ENCODE data around the gene NEUROG2. TPM values are rescaled to one million over a fixed set of nuclear protein-coding genes. Genes with fewer than 3 reads are reported as not detected.

NEUROG2 gene
- total RNA-seq, 1 donor from 2014 or later = 1.2 TPM

DNA sequence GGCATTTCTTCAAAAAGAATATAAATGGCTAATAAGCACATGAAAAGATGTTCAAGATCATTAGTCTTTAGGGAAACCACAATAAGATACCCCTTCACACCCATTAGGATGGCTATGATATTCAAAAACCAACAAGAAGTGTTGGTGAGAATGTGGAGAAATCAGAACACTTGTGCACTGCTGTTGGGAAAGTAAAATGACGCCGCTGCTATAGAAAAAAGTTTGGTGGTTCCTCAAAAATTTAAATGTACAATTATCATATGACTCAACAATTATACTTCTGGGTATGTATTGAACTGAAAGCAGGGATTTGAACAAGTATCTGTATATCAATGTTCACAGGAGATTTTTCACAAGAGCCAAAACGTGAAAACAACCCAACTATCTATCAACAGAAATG lies 29.4 kb upstream of the NEUROG2 start:
- Mint-ChIP-seq H3K27me3 (no peaks in the 10 kb centered on the region), H3K36me3 (peaks cover 4% of the 10 kb centered on the region), H3K4me3 (no peak overlapping the region), H3K27ac (no peak overlapping the region), H3K4me1 (ENCODE audit: unreplicated experiment) (no peaks in the 10 kb centered on the region), H3K9me3 (no peaks in the 10 kb centered on the region)
- TF ChIP-seq, protein P1, sequence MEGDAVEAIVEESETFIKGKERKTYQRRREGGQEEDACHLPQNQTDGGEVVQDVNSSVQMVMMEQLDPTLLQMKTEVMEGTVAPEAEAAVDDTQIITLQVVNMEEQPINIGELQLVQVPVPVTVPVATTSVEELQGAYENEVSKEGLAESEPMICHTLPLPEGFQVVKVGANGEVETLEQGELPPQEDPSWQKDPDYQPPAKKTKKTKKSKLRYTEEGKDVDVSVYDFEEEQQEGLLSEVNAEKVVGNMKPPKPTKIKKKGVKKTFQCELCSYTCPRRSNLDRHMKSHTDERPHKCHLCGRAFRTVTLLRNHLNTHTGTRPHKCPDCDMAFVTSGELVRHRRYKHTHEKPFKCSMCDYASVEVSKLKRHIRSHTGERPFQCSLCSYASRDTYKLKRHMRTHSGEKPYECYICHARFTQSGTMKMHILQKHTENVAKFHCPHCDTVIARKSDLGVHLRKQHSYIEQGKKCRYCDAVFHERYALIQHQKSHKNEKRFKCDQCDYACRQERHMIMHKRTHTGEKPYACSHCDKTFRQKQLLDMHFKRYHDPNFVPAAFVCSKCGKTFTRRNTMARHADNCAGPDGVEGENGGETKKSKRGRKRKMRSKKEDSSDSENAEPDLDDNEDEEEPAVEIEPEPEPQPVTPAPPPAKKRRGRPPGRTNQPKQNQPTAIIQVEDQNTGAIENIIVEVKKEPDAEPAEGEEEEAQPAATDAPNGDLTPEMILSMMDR (conservative IDR thresholded peaks at IDR 0.05) = no peak
- DNase-seq (ENCODE audit: extremely low spot score, unreplicated experiment) = no peak

DNA sequence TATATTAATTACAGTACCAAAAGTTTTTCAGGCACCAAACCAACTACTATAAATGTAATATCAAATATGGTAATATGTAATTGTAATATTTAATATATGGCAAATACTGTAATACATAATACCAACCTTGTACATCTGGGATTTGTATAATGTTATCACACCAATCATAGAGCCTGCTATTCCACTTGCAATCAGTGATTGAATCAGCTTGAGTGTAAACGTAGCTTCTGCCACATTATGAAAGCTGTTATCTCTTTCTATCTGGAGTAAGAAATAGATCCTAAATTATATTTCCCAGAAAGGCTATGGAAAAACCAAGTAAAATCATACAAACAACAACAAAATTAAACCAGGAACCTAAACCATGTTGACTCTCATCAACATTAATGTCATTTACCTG lies 24.7 kb upstream of the NEUROG2 start:
- Mint-ChIP-seq H3K9me3 (no peaks in the 10 kb centered on the region), H3K4me3 (no peak overlapping the region), H3K27me3 (no peaks in the 10 kb centered on the region), H3K4me1 (ENCODE audit: unreplicated experiment) (no peaks in the 10 kb centered on the region), H3K27ac (no peak overlapping the region), H3K36me3 (peaks cover 7% of the 10 kb centered on the region)
- TF ChIP-seq, protein P1 (conservative IDR thresholded peaks at IDR 0.05) = no peak
- no peak for DNase-seq (ENCODE audit: extremely low spot score, unreplicated experiment)

DNA sequence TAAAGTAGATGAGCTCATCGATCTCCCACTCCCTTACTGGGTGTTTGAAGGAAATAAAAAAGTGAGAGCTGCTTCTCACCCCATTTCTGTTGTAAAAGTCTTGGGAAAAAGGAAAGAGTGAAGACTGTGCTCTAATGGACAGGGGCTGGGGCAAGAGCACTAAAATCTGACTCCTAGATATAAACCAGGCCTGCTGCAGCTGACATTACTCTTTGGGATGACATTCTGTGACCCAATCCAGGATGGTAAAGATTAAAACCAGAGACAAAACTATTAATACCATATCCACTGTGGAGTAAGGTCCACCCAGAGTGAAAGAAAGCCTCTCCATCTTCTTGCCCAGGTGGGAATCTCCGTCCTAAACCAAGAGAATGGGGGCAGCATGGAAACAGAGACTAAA lies 20.1 kb upstream of the NEUROG2 start:
- H3K9me3 Mint-ChIP-seq = no peaks in the 10 kb centered on the region
- no peaks in the 10 kb centered on the region for H3K4me1 Mint-ChIP-seq (ENCODE audit: unreplicated experiment)
- TF ChIP-seq, protein P1 (conservative IDR thresholded peaks at IDR 0.05) = no peak
- peaks cover 6% of the 10 kb centered on the region for H3K27me3 Mint-ChIP-seq
- H3K4me3 Mint-ChIP-seq = no peak overlapping the region
- H3K27ac Mint-ChIP-seq = no peak overlapping the region
- DNase-seq (ENCODE audit: extremely low spot score, unreplicated experiment) = no peak
- peaks cover 3% of the 10 kb centered on the region for H3K36me3 Mint-ChIP-seq

DNA sequence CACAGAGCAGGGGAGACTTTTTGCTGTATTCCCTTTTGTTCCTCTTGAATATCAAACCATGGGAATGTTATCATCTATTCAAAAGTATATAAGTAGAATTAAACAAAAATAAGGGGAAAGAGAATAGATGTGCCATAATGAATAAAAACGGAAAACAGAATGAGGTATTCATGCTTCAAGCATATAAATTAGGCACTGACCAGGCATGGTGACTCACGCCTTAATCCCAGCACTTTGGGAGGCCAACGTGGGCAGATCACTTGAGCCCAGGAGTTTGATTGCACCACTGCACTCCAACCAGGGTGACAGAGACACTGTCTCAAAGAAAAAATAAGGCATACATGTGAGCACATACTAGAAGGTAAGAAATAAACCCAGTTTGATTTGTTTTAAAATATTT lies 16.3 kb upstream of the NEUROG2 start:
- TF ChIP-seq, protein P1 (conservative IDR thresholded peaks at IDR 0.05) = no peak
- no peak overlapping the region for H3K27ac Mint-ChIP-seq
- no peaks in the 10 kb centered on the region for H3K36me3 Mint-ChIP-seq
- no peak overlapping the region for H3K4me3 Mint-ChIP-seq
- H3K27me3 Mint-ChIP-seq = peaks cover 15% of the 10 kb centered on the region
- no peak for DNase-seq (ENCODE audit: extremely low spot score, unreplicated experiment)
- no peaks in the 10 kb centered on the region for H3K9me3 Mint-ChIP-seq
- H3K4me1 Mint-ChIP-seq (ENCODE audit: unreplicated experiment) = no peaks in the 10 kb centered on the region

DNA sequence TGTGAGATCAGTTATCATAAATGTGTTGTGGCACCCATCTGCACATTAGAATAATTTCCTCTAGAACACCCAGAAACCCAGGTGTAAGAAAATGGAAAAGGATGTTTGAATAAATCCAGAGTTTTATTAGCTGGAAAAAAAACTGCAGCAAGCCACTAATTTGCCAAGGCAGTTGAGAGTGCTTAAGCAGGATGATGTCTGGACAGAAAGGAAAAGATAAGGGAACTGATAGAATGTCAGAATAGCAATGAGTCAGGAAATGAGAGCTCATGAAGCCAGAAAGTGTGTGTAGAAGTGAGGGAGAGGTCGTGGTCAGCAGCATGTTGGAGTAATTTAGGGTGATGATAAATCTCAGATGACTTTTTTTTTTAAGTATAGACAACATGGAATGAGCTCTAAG lies 15.2 kb upstream of the NEUROG2 start:
- no peaks in the 10 kb centered on the region for H3K9me3 Mint-ChIP-seq
- H3K4me1 Mint-ChIP-seq (ENCODE audit: unreplicated experiment) = no peaks in the 10 kb centered on the region
- no peaks in the 10 kb centered on the region for H3K36me3 Mint-ChIP-seq
- no peak overlapping the region for H3K4me3 Mint-ChIP-seq
- H3K27ac Mint-ChIP-seq = no peak overlapping the region
- no peak for DNase-seq (ENCODE audit: extremely low spot score, unreplicated experiment)
- TF ChIP-seq, protein P1 (conservative IDR thresholded peaks at IDR 0.05) = no peak
- peaks cover 26% of the 10 kb centered on the region for H3K27me3 Mint-ChIP-seq

DNA sequence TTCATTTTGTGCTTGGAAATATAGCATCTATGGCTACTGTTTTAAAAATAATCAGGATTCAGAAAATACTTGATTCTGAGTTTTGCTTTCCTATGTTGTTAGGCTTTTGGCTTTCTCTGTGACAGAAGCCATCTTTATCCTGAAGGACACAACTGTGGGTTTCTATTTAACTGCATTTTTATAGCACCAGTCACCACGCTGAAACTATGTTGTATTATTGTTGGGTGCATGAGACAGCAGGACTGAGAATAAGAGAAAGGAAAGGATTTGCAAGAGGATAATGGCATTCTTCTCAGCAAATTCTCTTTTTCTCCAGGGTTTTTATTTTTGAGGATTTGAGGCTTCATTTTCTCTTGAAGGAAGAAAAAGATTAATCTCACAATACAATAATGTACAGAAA lies 10.1 kb upstream of the NEUROG2 start:
- no peaks in the 10 kb centered on the region for H3K36me3 Mint-ChIP-seq
- H3K9me3 Mint-ChIP-seq = no peaks in the 10 kb centered on the region
- TF ChIP-seq, protein P1 (conservative IDR thresholded peaks at IDR 0.05) = no peak
- H3K27ac Mint-ChIP-seq = no peak overlapping the region
- peaks cover 6% of the 10 kb centered on the region for H3K4me1 Mint-ChIP-seq (ENCODE audit: unreplicated experiment)
- no peak overlapping the region for H3K4me3 Mint-ChIP-seq
- no peak for DNase-seq (ENCODE audit: extremely low spot score, unreplicated experiment)
- H3K27me3 Mint-ChIP-seq = peaks cover 69% of the 10 kb centered on the region
